ENCODE measurements around the gene FBXO28.
"Not testable (repeated sequence)": the region's sequence is repeated elsewhere in the genome, so short reads cannot be mapped to it uniquely, and the experiment has no call there.

Gene FBXO28

GRCh38 chr1:224192082-224192788 lies 78.3 kb downstream of the FBXO28 start:
- no peak for DNase-seq

DNA sequence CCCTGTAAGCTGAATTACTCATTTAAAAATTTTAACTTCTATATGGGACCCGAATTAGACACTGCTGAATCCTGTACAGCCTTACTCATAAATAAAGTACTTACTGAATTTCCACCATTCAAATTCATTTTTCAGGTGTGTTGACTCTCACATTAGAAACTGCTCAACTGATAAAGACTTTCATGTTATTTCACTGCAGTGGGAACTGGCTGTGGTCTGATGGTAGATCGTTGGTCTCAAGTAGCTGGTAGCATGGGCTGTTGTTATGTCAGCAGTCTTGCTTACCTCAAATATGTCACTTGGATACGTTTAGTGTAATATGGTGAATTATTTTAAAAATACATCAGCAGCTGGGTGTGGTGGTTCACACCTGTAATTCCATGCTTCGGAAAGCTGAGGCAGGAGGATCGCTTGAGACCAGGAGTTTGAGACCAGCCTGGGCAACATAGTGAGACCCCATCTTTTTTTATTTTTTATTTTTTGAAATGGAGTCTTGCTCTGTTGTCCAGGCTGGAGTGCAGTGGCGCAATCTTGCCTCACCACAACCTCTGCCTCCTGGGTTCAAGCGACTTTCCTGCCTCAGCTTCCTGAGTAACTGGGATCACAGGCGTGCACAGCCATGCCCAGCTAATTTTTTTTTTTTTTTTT lies 79.5 kb downstream of the FBXO28 start:
- DNase-seq: no peak

- no peak for DNase-seq
Measured at GRCh38 chr1:224196813-224197600, 83.1 kb downstream of the FBXO28 start.

- no peak for DNase-seq
Measured at GRCh38 chr1:224198572-224198971, 84.7 kb downstream of the FBXO28 start.

GRCh38 chr1:224199679-224200078 lies 85.8 kb downstream of the FBXO28 start:
- no peak for DNase-seq

DNA sequence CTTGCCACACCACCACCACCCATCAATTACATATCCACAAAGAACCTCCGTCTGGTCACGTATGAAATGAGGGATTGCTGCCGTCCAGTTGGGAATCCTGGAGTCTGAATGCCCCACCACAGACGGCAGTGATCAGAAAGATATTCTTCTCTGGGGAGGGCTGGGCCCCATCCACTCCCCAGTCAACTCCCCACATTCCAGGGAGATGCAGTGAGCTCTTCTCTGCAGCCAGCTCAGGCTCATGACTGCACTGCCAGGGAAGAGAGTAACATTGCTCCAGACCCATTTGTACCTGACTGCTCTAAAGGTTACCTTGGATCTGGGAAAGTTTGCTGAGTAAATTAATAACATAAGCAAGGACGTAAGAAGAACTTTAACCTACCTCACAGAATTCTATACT lies 87.5 kb downstream of the FBXO28 start:
- no peak for DNase-seq

- no peak for DNase-seq
Measured at GRCh38 chr1:224201853-224202252, 87.9 kb downstream of the FBXO28 start.

DNA sequence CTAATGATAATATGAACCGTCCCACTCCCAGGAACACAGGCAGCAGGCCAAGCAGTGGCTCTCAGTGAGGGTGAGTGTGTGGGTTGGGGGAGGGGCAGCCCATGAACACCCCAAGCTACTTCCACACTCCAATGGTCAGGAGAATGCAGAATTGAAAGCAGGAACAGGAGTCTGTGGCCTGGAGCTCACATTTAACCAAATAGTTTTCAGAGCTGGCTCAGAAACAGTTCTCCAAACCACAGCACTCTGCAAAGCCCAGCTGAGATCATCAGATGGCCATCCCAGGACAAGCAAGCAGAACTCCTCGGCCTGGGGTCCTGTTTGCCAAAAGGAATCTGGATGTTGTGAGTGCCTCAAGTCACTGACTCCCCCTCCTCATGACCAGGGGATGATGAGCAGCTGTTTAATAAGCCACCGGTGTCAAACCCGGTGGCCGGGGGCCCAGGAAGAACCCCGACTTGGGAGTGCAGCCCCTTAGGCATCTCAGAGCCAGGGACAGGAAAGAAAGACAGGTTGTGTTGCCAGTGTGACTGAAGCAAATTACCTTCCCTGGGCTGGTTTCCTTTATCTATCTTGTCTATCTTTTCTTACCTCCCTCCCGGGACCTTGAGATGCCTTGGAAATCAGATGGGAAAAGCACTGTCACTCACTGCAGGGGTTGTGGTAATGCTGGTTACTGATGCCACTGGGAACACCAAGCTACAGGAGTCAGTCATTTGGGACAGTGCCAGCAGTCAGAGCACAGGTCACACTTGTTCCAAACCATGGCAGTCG lies 89.5 kb downstream of the FBXO28 start:
- no peak for DNase-seq

DNA sequence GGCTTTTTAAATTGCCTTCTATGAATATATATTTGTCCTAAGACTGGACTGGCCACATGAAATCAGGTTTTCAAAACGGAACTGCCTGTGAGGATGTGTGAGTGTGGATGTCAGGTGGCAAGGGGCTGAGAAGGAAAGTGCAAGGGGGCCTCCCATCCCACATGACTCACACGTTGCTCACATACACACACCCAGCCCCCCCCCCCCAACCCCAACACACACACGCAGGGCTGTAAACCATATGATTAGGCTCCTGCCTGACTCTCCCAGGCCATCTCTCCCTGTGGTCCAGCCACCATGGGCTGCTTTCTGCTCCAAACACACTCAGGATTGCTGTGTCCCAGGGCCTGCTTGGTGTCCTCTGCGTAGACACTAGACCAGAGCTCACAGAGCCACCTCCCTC lies 91.5 kb downstream of the FBXO28 start:
- DNase-seq: no peak

DNA sequence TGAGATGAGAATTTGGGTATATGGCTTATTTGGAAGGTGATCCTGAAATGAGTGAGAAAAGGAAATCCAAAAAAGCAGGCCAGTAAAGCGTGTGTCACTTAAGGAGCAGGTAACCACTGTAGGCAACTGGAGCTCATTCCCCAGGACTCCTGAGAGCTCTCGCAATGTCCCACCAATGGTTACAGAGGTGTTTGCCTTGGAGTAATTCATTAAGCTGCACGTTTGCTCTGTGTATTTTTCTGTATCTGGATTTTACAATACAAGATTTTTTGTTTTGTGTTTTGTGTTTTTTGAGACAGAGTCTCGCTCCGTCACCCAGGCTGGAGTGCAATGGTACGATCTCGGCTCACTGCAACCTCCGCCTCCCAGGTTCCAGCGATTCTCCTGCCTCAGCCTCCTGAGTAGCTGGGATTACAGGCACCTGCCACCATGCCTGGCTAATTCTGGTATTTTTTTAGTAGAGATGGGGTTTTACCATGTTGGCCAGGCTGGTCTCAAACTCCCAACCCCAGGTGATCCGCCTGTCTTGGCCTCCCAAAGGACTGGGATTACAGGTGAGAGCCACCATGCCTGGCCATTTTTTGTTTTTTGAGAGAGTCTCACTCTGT lies 92.1 kb downstream of the FBXO28 start:
- not testable (repeated sequence) for DNase-seq

GRCh38 chr1:224211206-224211962 lies 97.5 kb downstream of the FBXO28 start:
- DNase-seq: peak; percentile 33

Data from DMS153 (cell line).